Activated CD8-positive, alpha-beta T cell treated with anti-CD3 and anti-CD28 coated beads for 36 hours (primary cell): ENCODE data around the gene CRYGB. TPM values are rescaled to one million over a fixed set of nuclear protein-coding genes. Genes with fewer than 3 reads are reported as not detected.
"Not testable (repeated sequence)": the region's sequence is repeated elsewhere in the genome, so short reads cannot be mapped to it uniquely, and the experiment has no call there.

Experiments used
- ATAC-seq: fragments of 200-7000 bp; cut with Tn5 transposase; one replicate; pipeline ENCODE4 v1.10.0; 2021; ENCODE audit warnings: mild to moderate bottlenecking, moderate library complexity
- CTCF ChIA-PET: fragments of 350-600 bp; sonication (Branson Sonifier 250); formaldehyde crosslinking; loops from one replicate; lab custom pipeline; 2021; ENCODE audit warnings: antibody characterized with exemption; lab: Charles Lee
- POLR2A ChIA-PET: fragments of 350-600 bp; sonication (Branson Sonifier 250); formaldehyde crosslinking; loops from one replicate; lab custom pipeline; 2021; ENCODE audit warnings: antibody characterized with exemption; lab: Charles Lee
- DNase-seq: peaks from one replicate; pipeline ENCODE4 v3.0.0-alpha.2; 2020
- H3K27ac Mint-ChIP-seq: one replicate; pipeline ENCODE4 v1.8.0; 2021; ENCODE audit warnings: mild to moderate bottlenecking, mixed read lengths
- H3K27me3 Mint-ChIP-seq: one replicate; pipeline ENCODE4 v1.8.0; 2021; ENCODE audit warnings: mixed read lengths
- H3K36me3 Mint-ChIP-seq: one replicate; pipeline ENCODE4 v1.8.0; 2021; ENCODE audit warnings: low read depth, mixed read lengths
- H3K4me1 Mint-ChIP-seq: one replicate; pipeline ENCODE4 v1.8.0; 2021; ENCODE audit warnings: low read depth, mixed read lengths
- H3K4me3 Mint-ChIP-seq: one replicate; pipeline ENCODE4 v1.8.0; 2021; ENCODE audit warnings: mild to moderate bottlenecking, moderate library complexity, mixed read lengths
- H3K9me3 Mint-ChIP-seq: one replicate; pipeline ENCODE4 v1.8.0; 2021; ENCODE audit warnings: mixed read lengths
- CTCF ChIP-seq: fragments of 200-600 bp; IDR thresholded peaks from one replicate; pipeline ENCODE4 v1.8.0; 2022; ENCODE audit warnings: antibody characterized with exemption, mild to moderate bottlenecking
- intact Hi-C: fragments of 100-400 bp; cut with micrococcal nuclease; formaldehyde crosslinking; loops from one replicate; pipeline ENCODE4 v1.10.0; 2022
- total RNA-seq, 2 experiments: library from RNA; stranded (reverse); gene quantifications; one replicate each; pipeline ENCODE4 v1.2.3, GENCODE V29; 2021

The CRYGB gene
- total RNA-seq, 2 experiments from 2014 or later, result not detected

GRCh38 chr2:208147008-208147407 lies 1.1 kb upstream of the CRYGB start:
- Mint-ChIP-seq H3K27me3 (peaks cover 2% of the 10 kb centered on the region), H3K4me3 (no peak overlapping the region), H3K4me1 (no peaks in the 10 kb centered on the region), H3K36me3 (no peaks in the 10 kb centered on the region), H3K9me3 (peaks cover 7% of the 10 kb centered on the region), H3K27ac (no peak overlapping the region)
- intact Hi-C loops, result no loop called here
- CTCF ChIA-PET, result no interaction called here
- no peak for ATAC-seq
- TF ChIP-seq CTCF, result no peak
- DNase-seq, result no peak
- POLR2A ChIA-PET, result no interaction called here

- intact Hi-C loops, result no loop called here
- POLR2A ChIA-PET, result no interaction called here
Observed at GRCh38 chr2:208142925-208143799, 2.8 kb downstream of the CRYGB start.

GRCh38 chr2:208142240-208142924 lies 3.6 kb downstream of the CRYGB start:
- no peak overlapping the region for H3K4me3 Mint-ChIP-seq
- intact Hi-C loops, result no loop called here
- H3K27me3 Mint-ChIP-seq, result no peaks in the 10 kb centered on the region
- no peaks in the 10 kb centered on the region for H3K4me1 Mint-ChIP-seq
- TF ChIP-seq CTCF, result no peak
- POLR2A ChIA-PET, result no interaction called here
- DNase-seq (no peak), ATAC-seq (no peak)
- no peak overlapping the region for H3K27ac Mint-ChIP-seq
- H3K9me3 Mint-ChIP-seq, result peaks cover 5% of the 10 kb centered on the region
- H3K36me3 Mint-ChIP-seq, result no peaks in the 10 kb centered on the region
- CTCF ChIA-PET, result interaction anchor here (0.6 to 1.5 kb wide), 4 partner anchors 22 to 110 kb away, joined by 3 to 4 read pairs (median 3); no protein-coding TSS in a partner anchor

More at GRCh38 chr2:208142925-208143799, 2.8 kb downstream of the CRYGB start:
- no peak for TF ChIP-seq CTCF
- Mint-ChIP-seq H3K36me3 (no peaks in the 10 kb centered on the region), H3K9me3 (peaks cover under 1% of the 10 kb centered on the region), H3K4me3 (no peak overlapping the region), H3K27ac (no peak overlapping the region), H3K27me3 (no peaks in the 10 kb centered on the region), H3K4me1 (no peaks in the 10 kb centered on the region)
- CTCF ChIA-PET, result interaction anchor here (1.1 to 1.5 kb wide), 2 partner anchors 22 to 32 kb away, joined by 3 to 4 read pairs; no protein-coding TSS in a partner anchor
- ATAC-seq (no peak), DNase-seq (no peak)

- Mint-ChIP-seq H3K4me3 (no peak overlapping the region), H3K27me3 (no peaks in the 10 kb centered on the region), H3K36me3 (no peaks in the 10 kb centered on the region), H3K4me1 (peaks cover 10% of the 10 kb centered on the region), H3K9me3 (peaks cover 5% of the 10 kb centered on the region), H3K27ac (no peak overlapping the region)
- ATAC-seq, result no peak
- TF ChIP-seq CTCF, result no peak
- ChIA-PET POLR2A (no interaction called here), CTCF (no interaction called here)
- DNase-seq, result no peak
- intact Hi-C loops, result no loop called here
Observed at GRCh38 chr2:208139447-208139846, 6.5 kb downstream of the CRYGB start.

GRCh38 chr2:208138334-208138733 lies 7.6 kb downstream of the CRYGB start:
- H3K9me3 Mint-ChIP-seq, H3K4me3 Mint-ChIP-seq, ATAC-seq, DNase-seq, H3K36me3 Mint-ChIP-seq, H3K27me3 Mint-ChIP-seq, intact Hi-C loops, H3K27ac Mint-ChIP-seq, POLR2A ChIA-PET: not testable (repeated sequence)
- peaks cover 10% of the 10 kb centered on the region for H3K4me1 Mint-ChIP-seq
- CTCF ChIA-PET, result interaction anchor here (1.5 kb wide), 1 partner anchor 37 kb away, joined by 7 read pairs; no protein-coding TSS in a partner anchor
